ENCODE measurements around the gene CHD6.

CHD6 gene

GRCh38 chr20:41478026-41478425 lies 140.2 kb downstream of the CHD6 start:
- H3K9me3 Mint-ChIP-seq = no peaks in the 10 kb centered on the region
- no peak overlapping the region for H3K27ac Mint-ChIP-seq
- H3K4me3 Mint-ChIP-seq = no peak overlapping the region
- no peak for DNase-seq (ENCODE audit: low spot score)
- H3K4me1 Mint-ChIP-seq (ENCODE audit: low read depth) = peaks cover 33% of the 10 kb centered on the region
- peaks cover 32% of the 10 kb centered on the region for H3K36me3 Mint-ChIP-seq (ENCODE audit: low read depth)
- no peaks in the 10 kb centered on the region for H3K27me3 Mint-ChIP-seq (ENCODE audit: low read depth)

- peaks cover 37% of the 10 kb centered on the region for H3K36me3 Mint-ChIP-seq (ENCODE audit: low read depth)
- H3K4me3 Mint-ChIP-seq = no peak overlapping the region
- no peaks in the 10 kb centered on the region for H3K27me3 Mint-ChIP-seq (ENCODE audit: low read depth)
- H3K27ac Mint-ChIP-seq = no peak overlapping the region
- DNase-seq (ENCODE audit: low spot score) = no peak
- peaks cover 33% of the 10 kb centered on the region for H3K4me1 Mint-ChIP-seq (ENCODE audit: low read depth)
- H3K9me3 Mint-ChIP-seq = no peaks in the 10 kb centered on the region
These were observed 141.7 kb downstream of the CHD6 start for GRCh38 chr20:41476446-41476845.

DNA sequence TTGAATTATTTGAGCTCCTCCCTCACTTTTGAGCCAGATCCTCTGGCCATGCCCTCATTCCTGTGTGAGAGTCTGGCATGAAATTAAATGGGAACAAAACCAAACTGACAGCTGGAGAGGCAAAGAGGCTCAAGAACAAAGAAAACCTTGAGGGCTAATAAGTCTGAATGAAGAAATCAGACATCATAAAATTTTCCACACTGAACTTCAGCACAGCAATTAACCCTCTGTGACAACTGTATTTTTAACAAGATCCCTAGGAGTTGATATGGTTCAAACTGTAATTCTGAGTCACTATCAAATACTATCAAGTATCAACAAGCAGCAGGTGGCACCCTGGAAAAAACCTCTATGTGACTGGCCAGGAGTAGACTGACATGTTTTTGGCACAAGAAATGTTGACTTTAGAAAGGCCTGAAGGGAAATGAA lies 142.2 kb downstream of the CHD6 start:
- H3K36me3 Mint-ChIP-seq (ENCODE audit: low read depth) = peaks cover 37% of the 10 kb centered on the region
- no peak overlapping the region for H3K4me3 Mint-ChIP-seq
- no peak for DNase-seq (ENCODE audit: low spot score)
- no peak overlapping the region for H3K27ac Mint-ChIP-seq
- H3K27me3 Mint-ChIP-seq (ENCODE audit: low read depth) = no peaks in the 10 kb centered on the region
- H3K4me1 Mint-ChIP-seq (ENCODE audit: low read depth) = peaks cover 33% of the 10 kb centered on the region
- no peaks in the 10 kb centered on the region for H3K9me3 Mint-ChIP-seq

DNA sequence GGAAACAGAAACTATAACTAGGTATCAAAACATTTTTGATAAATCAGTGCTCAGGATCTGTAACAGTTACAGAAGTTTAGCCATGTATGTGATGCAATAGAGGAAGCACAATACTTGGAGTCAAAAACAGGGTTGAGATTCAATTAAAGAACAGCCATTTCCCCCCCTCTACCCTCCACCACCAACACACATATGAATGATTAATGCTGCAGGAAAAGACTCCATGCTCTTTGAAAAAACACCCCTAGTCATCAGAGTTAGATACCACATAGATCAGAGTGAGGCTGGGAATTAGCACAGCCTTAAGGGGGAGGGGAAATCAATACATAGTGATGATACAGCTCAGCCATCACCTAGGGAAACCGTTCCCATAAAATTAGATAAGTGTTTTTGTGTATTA lies 142.7 kb downstream of the CHD6 start:
- Mint-ChIP-seq H3K9me3 (no peaks in the 10 kb centered on the region), H3K4me1 (ENCODE audit: low read depth) (peaks cover 30% of the 10 kb centered on the region), H3K36me3 (ENCODE audit: low read depth) (peaks cover 39% of the 10 kb centered on the region), H3K27me3 (ENCODE audit: low read depth) (no peaks in the 10 kb centered on the region), H3K4me3 (no peak overlapping the region), H3K27ac (no peak overlapping the region)
- DNase-seq (ENCODE audit: low spot score) = no peak

GRCh38 chr20:41470362-41471095 lies 147.6 kb downstream of the CHD6 start:
- H3K27me3 Mint-ChIP-seq (ENCODE audit: low read depth) = no peaks in the 10 kb centered on the region
- H3K36me3 Mint-ChIP-seq (ENCODE audit: low read depth) = peaks cover 24% of the 10 kb centered on the region
- DNase-seq (ENCODE audit: low spot score) = no peak
- H3K27ac Mint-ChIP-seq = no peak overlapping the region
- H3K4me3 Mint-ChIP-seq = no peak overlapping the region
- peaks cover 5% of the 10 kb centered on the region for H3K4me1 Mint-ChIP-seq (ENCODE audit: low read depth)
- H3K9me3 Mint-ChIP-seq = no peaks in the 10 kb centered on the region

- Mint-ChIP-seq H3K27me3 (ENCODE audit: low read depth) (no peaks in the 10 kb centered on the region), H3K9me3 (no peaks in the 10 kb centered on the region), H3K4me1 (ENCODE audit: low read depth) (no peaks in the 10 kb centered on the region), H3K27ac (no peak overlapping the region), H3K4me3 (no peak overlapping the region), H3K36me3 (ENCODE audit: low read depth) (peaks cover 26% of the 10 kb centered on the region)
- no peak for DNase-seq (ENCODE audit: low spot score)
These were observed 148.3 kb downstream of the CHD6 start for GRCh38 chr20:41469868-41470267.

DNA sequence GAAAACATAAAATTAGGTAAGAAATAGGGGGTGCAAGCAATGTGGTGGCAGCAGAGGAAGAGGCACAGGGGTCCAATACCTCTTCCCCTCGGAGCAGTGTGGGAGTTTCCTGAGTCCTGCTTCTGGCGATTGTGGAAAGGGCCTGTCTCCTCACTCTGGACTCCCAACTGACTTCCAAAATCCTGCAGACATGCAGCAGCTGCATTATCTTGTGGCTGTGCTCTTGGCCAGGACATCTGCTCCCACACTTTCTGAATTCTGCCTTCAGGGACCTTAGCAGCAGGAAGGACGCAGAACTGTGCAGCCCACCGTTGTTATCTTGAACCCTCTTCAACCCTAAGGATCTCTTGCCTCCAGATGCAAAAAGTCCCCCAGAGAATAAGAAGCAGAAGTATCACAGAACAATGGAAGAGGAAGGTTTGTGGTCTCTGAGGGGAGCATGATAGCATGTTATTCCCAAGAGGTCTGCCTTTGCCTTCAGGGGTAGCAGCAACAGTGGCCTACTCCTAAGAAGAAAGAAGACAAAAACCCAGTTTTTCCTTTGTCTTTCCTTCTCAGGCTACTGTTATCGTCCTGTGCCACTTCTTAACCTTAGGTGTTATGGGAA lies 149.1 kb downstream of the CHD6 start:
- Mint-ChIP-seq H3K27ac (no peak overlapping the region), H3K4me3 (no peak overlapping the region), H3K9me3 (no peaks in the 10 kb centered on the region), H3K36me3 (ENCODE audit: low read depth) (peaks cover 24% of the 10 kb centered on the region), H3K4me1 (ENCODE audit: low read depth) (no peaks in the 10 kb centered on the region), H3K27me3 (ENCODE audit: low read depth) (no peaks in the 10 kb centered on the region)
- no peak for DNase-seq (ENCODE audit: low spot score)

DNA sequence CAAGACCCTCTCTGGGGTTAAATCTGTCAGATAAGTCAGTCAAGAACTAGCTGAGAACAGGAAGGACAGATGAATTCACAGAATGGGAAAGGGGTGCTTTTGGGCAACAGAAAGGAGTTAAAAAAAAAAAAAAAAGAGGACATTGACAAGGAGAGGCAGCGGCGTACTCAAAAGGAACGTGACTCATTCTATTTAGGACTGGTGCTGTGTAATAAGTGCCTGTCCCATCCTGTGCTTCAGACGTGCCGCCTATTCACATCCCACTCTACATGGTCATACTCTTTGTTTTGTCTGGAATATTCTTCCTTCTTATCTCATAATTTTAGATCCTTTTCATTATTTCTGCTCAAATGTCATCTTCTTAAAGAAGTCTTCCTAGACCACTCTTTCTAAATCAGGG lies 150.5 kb downstream of the CHD6 start:
- Mint-ChIP-seq H3K9me3 (no peaks in the 10 kb centered on the region), H3K36me3 (ENCODE audit: low read depth) (peaks cover 21% of the 10 kb centered on the region), H3K27ac (no peak overlapping the region), H3K27me3 (ENCODE audit: low read depth) (no peaks in the 10 kb centered on the region), H3K4me3 (no peak overlapping the region), H3K4me1 (ENCODE audit: low read depth) (no peaks in the 10 kb centered on the region)
- DNase-seq (ENCODE audit: low spot score) = no peak

DNA sequence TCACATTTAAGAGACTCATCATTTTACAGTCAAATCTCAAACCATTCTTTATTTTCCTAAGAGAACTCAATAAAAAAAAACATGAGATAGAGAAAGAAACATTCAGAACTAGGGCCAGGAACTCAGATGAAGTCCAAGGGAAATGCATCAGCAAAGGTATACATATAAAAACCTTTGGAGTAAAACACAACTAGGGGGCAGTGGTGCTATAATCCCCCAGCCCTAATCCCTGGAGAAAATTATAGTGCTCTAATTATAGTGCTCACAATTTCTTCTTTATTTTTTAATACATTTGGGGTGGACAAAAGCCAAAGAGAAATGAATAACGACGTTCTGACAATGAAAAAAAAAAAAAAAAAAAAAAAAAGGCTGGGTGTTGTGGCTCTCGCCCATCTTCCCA lies 151.0 kb downstream of the CHD6 start:
- H3K4me3 Mint-ChIP-seq = no peak overlapping the region
- no peaks in the 10 kb centered on the region for H3K27me3 Mint-ChIP-seq (ENCODE audit: low read depth)
- peaks cover 3% of the 10 kb centered on the region for H3K4me1 Mint-ChIP-seq (ENCODE audit: low read depth)
- DNase-seq (ENCODE audit: low spot score) = no peak
- no peak overlapping the region for H3K27ac Mint-ChIP-seq
- H3K9me3 Mint-ChIP-seq = no peaks in the 10 kb centered on the region
- peaks cover 16% of the 10 kb centered on the region for H3K36me3 Mint-ChIP-seq (ENCODE audit: low read depth)

- Mint-ChIP-seq H3K4me3 (no peak overlapping the region), H3K36me3 (ENCODE audit: low read depth) (peaks cover 18% of the 10 kb centered on the region), H3K27me3 (ENCODE audit: low read depth) (no peaks in the 10 kb centered on the region), H3K27ac (no peak overlapping the region), H3K9me3 (peaks cover 5% of the 10 kb centered on the region), H3K4me1 (ENCODE audit: low read depth) (peaks cover 5% of the 10 kb centered on the region)
- DNase-seq (ENCODE audit: low spot score) = no peak
These were observed 154.6 kb downstream of the CHD6 start for GRCh38 chr20:41463567-41463966.

- Mint-ChIP-seq H3K27me3 (ENCODE audit: low read depth) (no peaks in the 10 kb centered on the region), H3K4me3 (no peak overlapping the region), H3K36me3 (ENCODE audit: low read depth) (peaks cover 19% of the 10 kb centered on the region), H3K9me3 (peaks cover 5% of the 10 kb centered on the region), H3K4me1 (ENCODE audit: low read depth) (peaks cover 5% of the 10 kb centered on the region), H3K27ac (no peak overlapping the region)
- DNase-seq (ENCODE audit: low spot score) = no peak
These were observed 155.6 kb downstream of the CHD6 start for GRCh38 chr20:41462372-41463161.

- no peak overlapping the region for H3K27ac Mint-ChIP-seq
- no peak for DNase-seq (ENCODE audit: low spot score)
- H3K27me3 Mint-ChIP-seq (ENCODE audit: low read depth) = no peaks in the 10 kb centered on the region
- H3K4me3 Mint-ChIP-seq = no peak overlapping the region
- peaks cover 5% of the 10 kb centered on the region for H3K4me1 Mint-ChIP-seq (ENCODE audit: low read depth)
- H3K36me3 Mint-ChIP-seq (ENCODE audit: low read depth) = peaks cover 30% of the 10 kb centered on the region
- H3K9me3 Mint-ChIP-seq = peaks cover 5% of the 10 kb centered on the region
These were observed 159.4 kb downstream of the CHD6 start for GRCh38 chr20:41458761-41459160.

GRCh38 chr20:41457173-41457857 lies 160.9 kb downstream of the CHD6 start:
- Mint-ChIP-seq H3K36me3 (ENCODE audit: low read depth) (peaks cover 36% of the 10 kb centered on the region), H3K9me3 (peaks cover 5% of the 10 kb centered on the region)

DNA sequence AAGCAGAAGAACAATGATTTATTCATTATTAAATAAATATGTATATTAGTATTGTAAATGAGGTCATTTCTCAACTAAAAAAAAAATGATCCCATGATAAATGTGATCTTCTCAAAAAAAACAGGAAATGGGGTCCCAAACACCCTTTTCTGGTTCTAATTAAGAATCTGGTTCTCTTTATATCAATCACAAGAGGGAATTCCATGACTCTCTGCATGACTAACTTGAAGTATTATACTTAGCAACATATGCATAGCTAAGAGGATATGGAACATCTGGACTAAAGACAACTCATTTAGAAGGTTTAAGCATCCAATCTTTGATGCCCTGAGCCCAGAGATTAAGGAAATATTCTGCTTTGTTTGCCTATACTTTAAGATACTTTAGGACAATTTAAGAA lies 161.8 kb downstream of the CHD6 start:
- peaks cover 39% of the 10 kb centered on the region for H3K36me3 Mint-ChIP-seq (ENCODE audit: low read depth)
- H3K27me3 Mint-ChIP-seq (ENCODE audit: low read depth) = no peaks in the 10 kb centered on the region
- no peak for DNase-seq (ENCODE audit: low spot score)
- H3K4me3 Mint-ChIP-seq = no peak overlapping the region
- no peak overlapping the region for H3K27ac Mint-ChIP-seq
- H3K4me1 Mint-ChIP-seq (ENCODE audit: low read depth) = no peaks in the 10 kb centered on the region
- peaks cover 5% of the 10 kb centered on the region for H3K9me3 Mint-ChIP-seq

More at GRCh38 chr20:41457173-41457857, 160.9 kb downstream of the CHD6 start:
- Mint-ChIP-seq H3K27me3 (ENCODE audit: low read depth) (no peaks in the 10 kb centered on the region), H3K4me1 (ENCODE audit: low read depth) (peaks cover 3% of the 10 kb centered on the region), H3K4me3 (no peak overlapping the region), H3K27ac (no peak overlapping the region)
- no peak for DNase-seq (ENCODE audit: low spot score)

All from T-helper 2 cell treated with Interferon-gamma antibody and Interleukin-4, amounts not matched to agents 5 μg/mL and 100 μg/mL, for 36 hours (primary cell).